Putamen (tissue), 1 donor: ENCODE results near the gene LPCAT4.
"Not testable (repeated sequence)": the region's sequence is repeated elsewhere in the genome, so short reads cannot be mapped to it uniquely, and the experiment has no call there.

Source experiments
- DNase-seq: peaks from one replicate; pipeline ENCODE4 v3.0.0-alpha.2; 2016; ENCODE audit warnings: low spot score

LPCAT4 gene

DNA sequence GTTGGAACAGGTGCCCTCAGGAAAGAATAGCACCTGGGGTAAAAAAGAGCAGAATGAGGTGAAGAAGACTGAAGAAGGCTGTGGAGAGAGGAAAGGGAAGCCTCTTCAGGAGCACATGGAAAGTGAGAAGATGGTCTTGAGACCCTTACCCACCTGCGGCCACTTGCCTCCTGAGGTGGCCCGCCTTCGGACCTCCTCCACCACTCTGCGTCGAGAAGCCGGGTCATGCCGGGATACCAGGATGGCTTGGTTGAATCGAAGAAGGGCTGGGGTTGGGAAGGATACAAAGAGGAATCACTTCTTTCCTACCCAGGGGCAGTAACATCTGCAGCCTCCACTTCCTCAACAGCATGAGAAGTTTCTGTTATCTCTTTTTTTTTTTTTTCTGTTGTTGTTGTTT lies 3.0 kb downstream of the LPCAT4 start:
- no peak for DNase-seq

- DNase-seq = no peak
Observed at GRCh38 chr15:34362047-34362773, 4.8 kb downstream of the LPCAT4 start.

DNA sequence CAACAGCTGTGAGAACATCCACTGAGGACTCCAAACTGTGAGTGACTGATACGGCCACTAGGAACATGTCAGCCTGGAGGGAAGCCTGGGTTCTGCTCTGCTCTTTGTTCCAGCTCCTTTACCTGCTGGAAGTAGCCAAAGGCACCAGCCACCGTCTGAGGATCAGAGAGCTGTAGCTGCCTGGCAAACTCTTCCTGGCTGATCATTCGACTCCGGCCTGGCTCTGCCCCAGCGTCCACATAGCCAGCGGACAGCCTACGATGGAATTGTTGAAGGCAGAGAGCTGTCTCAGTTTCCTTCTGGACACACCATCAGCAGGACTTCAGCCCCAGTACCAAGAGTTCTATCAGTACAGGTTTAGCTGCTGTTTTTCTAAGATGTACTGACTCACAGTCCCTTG lies 5.7 kb downstream of the LPCAT4 start:
- DNase-seq = no peak

DNA sequence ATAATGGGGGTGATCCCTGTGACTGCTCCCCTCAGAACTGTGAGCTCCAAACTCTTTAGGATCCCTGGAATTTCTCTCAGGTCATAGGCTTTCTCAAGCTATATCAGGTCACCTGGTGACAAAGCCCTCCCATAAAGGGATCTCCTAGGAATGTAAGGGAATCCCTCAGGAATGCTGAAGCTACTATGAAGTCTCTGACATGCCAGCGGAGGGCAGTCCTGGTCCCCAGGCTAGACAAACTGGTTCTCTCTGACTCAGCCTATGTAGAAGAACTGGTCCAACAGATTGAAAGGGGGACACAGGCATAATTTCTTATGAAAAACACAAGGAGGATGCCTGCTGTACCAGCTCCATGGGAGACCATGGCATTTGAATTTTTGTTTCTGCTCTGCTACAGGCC lies 6.7 kb downstream of the LPCAT4 start:
- DNase-seq = no peak

DNA sequence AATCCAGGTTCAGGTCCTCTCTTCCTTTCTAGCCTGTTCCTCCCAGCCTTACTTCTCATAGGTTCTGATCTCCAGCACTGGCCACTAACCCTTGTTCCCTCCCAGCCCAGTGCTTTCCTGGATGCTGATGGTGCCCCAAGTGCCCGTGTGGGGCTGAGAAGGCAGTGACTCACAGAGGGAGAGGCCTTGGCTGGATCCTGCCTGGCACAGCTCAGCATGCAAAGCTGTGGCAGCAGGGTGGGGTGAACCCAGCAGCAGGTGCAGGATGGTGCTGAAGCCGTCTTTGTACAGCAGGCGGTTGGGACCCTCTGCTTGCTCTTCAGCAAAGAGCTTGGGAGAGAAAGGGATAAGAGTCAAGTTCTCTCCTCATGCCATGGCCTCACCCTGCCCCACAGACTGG lies 7.6 kb downstream of the LPCAT4 start:
- DNase-seq = no peak

DNA sequence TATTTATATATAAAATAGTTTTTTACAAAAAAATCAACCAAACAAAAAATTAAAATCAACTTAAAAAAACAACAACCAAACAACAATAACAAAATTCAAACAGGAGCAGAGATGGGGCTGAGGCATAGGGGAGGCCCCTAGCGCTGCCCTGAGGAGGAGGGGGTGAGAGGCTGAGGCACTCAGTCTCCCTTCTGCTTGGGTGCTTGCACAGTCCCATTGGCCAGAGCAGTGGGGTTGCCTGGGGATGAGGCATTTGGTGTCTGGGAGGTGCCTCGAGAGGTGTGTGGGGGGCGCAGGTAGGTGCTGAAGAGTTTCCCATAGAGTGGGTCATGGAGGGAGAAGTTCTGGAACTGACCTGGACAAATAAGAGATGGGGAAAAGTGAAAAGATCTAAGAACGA lies 8.0 kb downstream of the LPCAT4 start:
- DNase-seq = no peak

DNA sequence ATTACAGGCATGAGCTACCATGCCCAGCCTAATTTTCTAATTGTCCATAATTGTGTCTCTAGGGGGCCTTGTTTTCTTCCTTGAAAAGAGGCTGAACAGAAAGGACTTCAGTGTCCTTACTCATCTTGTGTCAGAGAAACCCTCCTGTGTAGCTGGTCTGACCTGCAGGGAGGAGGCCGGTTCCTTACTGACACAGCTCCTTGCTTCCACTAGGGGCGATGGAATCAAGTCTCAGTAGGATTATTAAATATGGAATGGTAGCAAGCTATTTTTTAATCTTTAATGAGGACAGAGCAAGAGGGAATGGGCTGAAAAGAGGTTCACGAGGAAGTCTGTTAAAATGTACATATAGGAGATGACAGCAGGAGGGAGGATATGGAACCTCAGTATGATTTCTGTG lies 8.6 kb downstream of the LPCAT4 start:
- DNase-seq = no peak

- no peak for DNase-seq
Observed at GRCh38 chr15:34357653-34358052, 9.3 kb downstream of the LPCAT4 start.

GRCh38 chr15:34355241-34355640 lies 11.8 kb downstream of the LPCAT4 start:
- DNase-seq = no peak

DNA sequence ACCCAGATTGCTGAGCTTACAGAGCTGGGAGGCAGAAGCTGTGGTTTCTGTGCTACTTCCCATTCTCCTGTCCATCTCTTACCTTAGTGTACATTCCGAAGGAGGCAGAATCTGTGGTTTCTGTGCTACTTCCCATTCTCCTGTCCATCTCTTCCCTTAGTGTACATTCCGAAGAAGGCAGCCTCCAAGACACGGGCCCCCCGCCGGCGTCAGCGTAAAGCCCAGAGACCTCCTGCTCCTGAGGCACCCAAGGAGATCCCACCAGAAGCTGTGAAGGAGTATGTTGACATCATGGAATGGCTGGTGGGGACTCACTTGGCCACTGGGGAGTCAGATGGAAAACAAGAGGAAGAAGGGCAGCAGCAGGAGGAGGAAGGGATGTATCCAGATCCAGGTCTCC lies 12.7 kb downstream of the LPCAT4 start:
- DNase-seq = no peak

- no peak for DNase-seq
Observed at GRCh38 chr15:34353627-34354026, 13.4 kb downstream of the LPCAT4 start.

GRCh38 chr15:34352996-34353395 lies 14.0 kb downstream of the LPCAT4 start:
- not testable (repeated sequence) for DNase-seq

DNA sequence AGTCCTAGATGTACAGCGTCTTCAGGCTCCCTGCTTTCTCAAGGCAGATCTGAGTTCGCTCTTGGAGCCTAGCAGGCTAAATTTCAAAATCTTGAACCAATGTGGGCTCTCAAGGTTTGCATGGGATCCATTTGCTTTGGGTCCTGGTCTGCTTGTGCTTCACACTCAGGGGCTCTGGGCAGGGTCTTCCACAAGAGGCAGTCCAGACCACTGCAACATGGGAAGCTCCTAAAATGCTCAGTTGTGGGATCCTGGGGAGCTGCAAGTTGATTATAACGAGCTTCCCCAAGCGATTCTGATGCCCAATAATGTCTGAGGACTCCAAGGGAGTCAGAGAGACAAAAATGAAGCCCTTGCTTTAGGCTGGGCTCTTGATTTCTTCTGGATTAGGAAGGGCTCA lies 17.2 kb downstream of the LPCAT4 start:
- DNase-seq = no peak

- DNase-seq = no peak
Observed at GRCh38 chr15:34348735-34349300, 18.2 kb downstream of the LPCAT4 start.

GRCh38 chr15:34347951-34348638 lies 18.9 kb downstream of the LPCAT4 start:
- no peak for DNase-seq

DNA sequence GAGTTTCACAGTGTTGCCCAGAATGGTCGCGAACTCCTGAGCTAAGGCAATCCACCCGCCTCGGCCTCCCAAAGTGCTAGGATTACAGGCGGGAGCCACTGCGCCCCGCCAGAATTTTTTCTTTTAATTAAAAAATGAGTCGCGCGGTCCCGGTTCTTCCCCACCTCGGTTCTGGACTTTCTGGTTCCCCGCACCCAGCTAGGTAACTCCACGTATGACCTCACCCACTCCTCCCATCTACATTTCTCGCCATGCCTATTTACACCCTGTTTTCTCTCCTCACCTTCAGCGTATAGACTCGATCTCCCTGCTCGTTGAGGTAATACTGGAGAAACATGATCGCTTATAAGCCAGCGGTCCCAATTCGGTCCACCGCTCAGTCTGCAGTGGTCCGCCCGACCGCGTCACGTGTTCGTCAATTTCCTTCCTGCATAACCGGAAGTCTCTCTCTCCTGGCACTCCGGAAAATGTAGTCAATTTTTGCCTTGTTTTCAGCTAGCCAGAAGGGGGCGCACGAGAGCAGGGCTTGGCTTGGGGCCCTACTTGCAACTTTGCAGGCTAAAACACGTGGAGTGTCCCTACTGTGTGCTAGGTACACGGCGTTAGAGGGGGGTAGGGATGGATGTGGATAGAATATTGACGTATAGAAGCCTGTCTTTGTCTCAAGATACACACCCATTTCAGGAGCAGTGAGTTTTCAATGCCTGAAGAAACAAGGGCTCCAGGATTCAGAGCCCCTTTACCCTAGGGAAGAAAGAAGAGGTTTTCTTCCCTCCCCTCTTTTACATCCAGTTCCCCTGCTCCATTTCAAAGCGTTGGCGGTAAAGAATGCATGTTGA lies 24.0 kb downstream of the LPCAT4 start, which contains the start of the genes NOP10 and NUTM1:
Gene NOP10 (minus strand): TSS at position 400 of the 839 bp plus-strand sequence. CDS start 63 bp downstream, at position 337.
Gene NUTM1 (plus strand): TSS at position 579 of the 839 bp plus-strand sequence. CDS start 382 bp downstream, outside the sequence.
- DNase-seq = peak; percentile 90

DNA sequence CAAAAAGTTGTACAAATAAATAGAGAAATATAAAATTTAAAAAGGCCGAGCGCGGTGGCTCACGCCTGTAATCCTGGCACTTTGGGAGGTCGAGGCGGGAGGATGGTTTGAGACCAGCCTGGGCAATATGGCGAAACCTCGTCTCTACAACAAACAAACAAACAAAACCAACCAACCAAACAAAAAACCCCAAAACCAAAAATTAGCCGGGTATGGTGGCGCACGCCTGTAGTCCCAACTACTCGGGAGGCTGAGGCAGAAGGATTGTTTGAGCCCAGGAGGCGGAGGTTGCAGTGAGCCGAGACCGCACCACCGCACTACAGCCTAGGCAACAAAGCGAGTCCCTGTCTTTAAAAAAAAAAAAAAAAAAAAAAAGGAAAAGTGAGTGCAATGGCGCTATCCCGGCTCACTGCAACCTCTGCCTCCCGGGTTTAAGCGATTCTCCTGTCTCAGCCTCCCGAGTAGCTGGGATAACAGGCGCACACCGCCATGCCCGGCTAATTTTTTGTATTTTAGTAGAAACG lies 24.7 kb downstream of the LPCAT4 start:
- not testable (repeated sequence) for DNase-seq

DNA sequence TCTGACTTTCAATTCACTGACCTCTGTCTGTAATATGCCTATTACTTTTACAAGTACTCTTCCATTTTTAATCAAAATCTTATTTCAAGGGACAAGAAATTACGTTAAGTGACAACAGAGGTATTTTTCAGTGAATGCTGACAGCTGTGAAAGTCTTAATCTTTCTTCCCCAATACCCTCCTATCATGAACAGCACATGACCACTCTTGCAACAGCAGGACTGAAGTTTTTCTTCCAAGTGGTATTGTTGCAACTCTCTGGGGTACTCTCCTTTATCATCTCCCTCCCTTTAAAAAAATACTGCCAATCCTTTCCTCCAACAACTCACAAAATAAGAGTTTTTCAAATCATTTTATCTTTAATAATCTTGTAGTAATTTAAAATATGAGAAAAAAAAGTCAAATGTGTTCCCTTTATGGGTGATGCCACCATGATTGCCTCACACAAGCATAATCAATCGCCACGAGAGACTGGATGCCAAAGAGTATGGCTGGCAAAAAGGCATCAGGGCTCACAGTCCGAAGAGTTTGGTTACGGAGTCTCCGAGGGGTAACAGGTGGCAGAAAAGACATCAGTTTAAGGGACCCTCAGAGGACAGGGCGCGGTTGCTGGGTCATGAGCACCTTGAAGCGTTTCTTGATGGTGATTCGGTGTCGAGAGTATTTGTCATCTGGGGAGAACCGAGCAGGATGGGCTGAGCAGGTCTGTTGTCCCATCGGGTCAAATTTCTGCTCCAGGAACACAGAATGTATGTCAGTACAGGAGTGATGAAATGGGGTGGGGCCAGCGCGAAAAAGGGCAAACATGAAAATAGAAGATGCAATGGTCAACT lies 25.4 kb downstream of the LPCAT4 start:
- no peak for DNase-seq

- DNase-seq = no peak
Observed at GRCh38 chr15:34339946-34340345, 27.1 kb downstream of the LPCAT4 start.

DNA sequence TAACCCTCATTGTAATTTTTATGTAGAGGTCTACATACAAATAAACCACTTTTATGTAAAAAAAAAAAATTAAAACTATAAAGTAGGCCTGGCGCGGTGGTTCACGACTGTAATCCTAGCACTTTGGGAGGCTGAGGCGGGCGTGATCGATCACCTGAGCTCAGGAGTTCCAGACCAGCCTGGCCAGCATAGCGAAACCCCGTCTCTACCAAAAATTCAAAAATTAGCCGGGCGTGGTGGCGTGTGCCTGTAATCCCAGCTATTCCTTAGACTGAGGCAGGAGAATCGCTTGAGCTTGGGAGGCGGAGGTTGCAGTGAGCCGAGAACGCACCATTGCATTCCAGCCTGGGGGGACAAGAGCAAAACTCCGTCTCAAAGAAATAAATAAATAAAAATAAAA lies 28.6 kb downstream of the LPCAT4 start:
- no peak for DNase-seq
